K562 (cell line): ENCODE results near the gene ANXA4. TPM values are rescaled to one million over a fixed set of nuclear protein-coding genes. Genes with fewer than 3 reads are reported as not detected.
A peak's percentile ranks its signal among the peaks of the same experiment; 100 is the strongest.

Source experiments
- BHLHE40 ChIP-seq: IDR thresholded peaks from 2 replicates; pipeline ENCODE4 v1.6.1; 2011; ENCODE audit warnings: low read length, improper control_type of control experiment
- FUS ChIP-seq: fragments of 200-400 bp; formaldehyde crosslinking; optimal IDR thresholded peaks from 2 replicates; pipeline ENCODE3; 2017; ENCODE audit warnings: low read depth, low read length
- HNRNPH1 ChIP-seq: fragments of 200-400 bp; formaldehyde crosslinking; optimal IDR thresholded peaks from 2 replicates; pipeline ENCODE3; 2017; ENCODE audit warnings: low read depth, mild to moderate bottlenecking, low read length, moderate library complexity
- JUNB ChIP-seq: fragments of 450-650 bp; formaldehyde crosslinking; conservative IDR thresholded peaks from 2 replicates; pipeline ENCODE4 v1.4.0; 2020; ENCODE audit warnings: mild to moderate bottlenecking
- KLF1 ChIP-seq: fragments of 450-650 bp; IDR thresholded peaks from 2 replicates; pipeline ENCODE4 v1.6.1; 2016; ENCODE audit warnings: missing genetic modification characterization, missing compliant biosample characterization
- MYC ChIP-seq, 2 experiments: fragments of 250-450 bp in 1 of 2; sonication (Bioruptor Pico) in 1 of 2; IDR thresholded peaks; 2 replicates each; pipeline versions ENCODE4 v1.5.1 to v1.6.1; 2012 to 2021; ENCODE audit warnings: low read depth in 2 of 2, borderline replicate concordance in 1 of 2, improper control_type of control experiment in 1 of 2, low read length in 1 of 2, mild to moderate bottlenecking in 1 of 2, moderate library complexity in 1 of 2
- NR2C2 ChIP-seq, 2 experiments: fragments of 200-800 bp in 1 of 2; sonication (Bioruptor generic) in 1 of 2; sonication (generic) in 1 of 2; formaldehyde crosslinking in 1 of 2; IDR thresholded peaks; 2 replicates each; pipeline versions ENCODE4 v1.6.1 to v1.8.0; 2016 to 2022; ENCODE audit warnings: mild to moderate bottlenecking in 1 of 2, missing compliant biosample characterization in 1 of 2, missing genetic modification characterization in 1 of 2, missing genetic modification reagents in 1 of 2
- RFX1 ChIP-seq: fragments of 450-650 bp; IDR thresholded peaks from 2 replicates; pipeline ENCODE4 v1.6.1; 2016; ENCODE audit warnings: mild to moderate bottlenecking, moderate library complexity
- SREBF1 ChIP-seq: fragments of 150-350 bp; IDR thresholded peaks from 2 replicates; pipeline ENCODE4 v1.6.1; 2014; ENCODE audit warnings: antibody characterized with exemption, low read depth, low read length, borderline replicate concordance
- TEAD1 ChIP-seq, 2 experiments: fragments of 450-650 bp in 1 of 2; sonication (generic) in 1 of 2; formaldehyde crosslinking; IDR thresholded peaks; 2 replicates each; pipeline versions ENCODE4 v1.4.0 to v1.8.0; 2020 to 2022; ENCODE audit warnings: mild to moderate bottlenecking in 2 of 2, missing genetic modification reagents in 1 of 2
- ZNF561 ChIP-seq: fragments of 450-650 bp; formaldehyde crosslinking; conservative IDR thresholded peaks from 2 replicates; pipeline ENCODE4 v1.4.0; 2020; ENCODE audit warnings: mild to moderate bottlenecking, moderate library complexity
- ZSCAN32 ChIP-seq: fragments of 450-650 bp; formaldehyde crosslinking; IDR thresholded peaks from 2 replicates; pipeline ENCODE4 v1.4.0; 2020; ENCODE audit warnings: mild to moderate bottlenecking, moderate library complexity
- polyA plus RNA-seq, 8 experiments: library from polyadenylated mRNA; depleted of rRNA in 4 of 8; stranded (reverse) in 5 of 8; unstranded in 3 of 8; fragments of >200 nt; fragmentation: Nextera tagmentation in 2 of 8; fragmentation: Illumina TruSeq in 1 of 8; extraction: Ambion mirVana in 2 of 8; extraction: Trizol in 1 of 8; gene quantifications; 2 replicates each; pipeline versions ENCODE4 v1.2.1 to v1.2.3, GENCODE V29; 2011 to 2014; ENCODE audit warnings: inconsistent platforms in 1 of 8, missing spikeins in 1 of 8
- total RNA-seq, 7 experiments: library from RNA; depleted of rRNA in 6 of 7; stranded (reverse); fragments of >200 nt in 6 of 7; fragmentation: Illumina TruSeq in 2 of 7; extraction: Trizol in 2 of 7; gene quantifications; 2 replicates each; pipeline versions ENCODE4 v1.2.1 to v1.2.3, GENCODE V29; 2011 to 2021; ENCODE audit warnings: low replicate concordance in 1 of 7
- TF ChIP-seq, protein P1 (sequence below): fragments of 450-650 bp; IDR thresholded peaks from 2 replicates; pipeline ENCODE4 v1.6.1; 2017; ENCODE audit warnings: mild to moderate bottlenecking, moderate library complexity
- TF ChIP-seq, protein P2 (sequence below), 2 experiments: fragments of 450-650 bp in 1 of 2; sonication (generic) in 1 of 2; formaldehyde crosslinking; conservative IDR thresholded peaks; 2 replicates each; pipeline versions ENCODE4 v1.4.0 to v1.8.1; 2020 to 2022; ENCODE audit warnings: mild to moderate bottlenecking in 1 of 2, missing genetic modification reagents in 1 of 2
- TF ChIP-seq, protein P3 (sequence below): fragments of 450-650 bp; formaldehyde crosslinking; IDR thresholded peaks from 2 replicates; pipeline ENCODE4 v1.4.0; 2020; ENCODE audit warnings: mild to moderate bottlenecking, moderate library complexity
- TF ChIP-seq, protein P4 (sequence below): fragments of 450-650 bp; IDR thresholded peaks from 2 replicates; pipeline ENCODE4 v1.6.1; 2016; ENCODE audit warnings: borderline replicate concordance
- TF ChIP-seq, protein P5 (sequence below): conservative IDR thresholded peaks from 2 replicates; pipeline ENCODE4 v1.6.1; 2011; ENCODE audit warnings: low read depth, mild to moderate bottlenecking, low read length; ENCODE audit not compliant: control insufficient read depth

Gene ANXA4
- total and polyA plus RNA-seq, 9 of the 15 experiments (the other 6 are each of a cell fraction or from before 2014, with no cell fraction given), result 3.4 to 13.6 (median 11.6) TPM

DNA sequence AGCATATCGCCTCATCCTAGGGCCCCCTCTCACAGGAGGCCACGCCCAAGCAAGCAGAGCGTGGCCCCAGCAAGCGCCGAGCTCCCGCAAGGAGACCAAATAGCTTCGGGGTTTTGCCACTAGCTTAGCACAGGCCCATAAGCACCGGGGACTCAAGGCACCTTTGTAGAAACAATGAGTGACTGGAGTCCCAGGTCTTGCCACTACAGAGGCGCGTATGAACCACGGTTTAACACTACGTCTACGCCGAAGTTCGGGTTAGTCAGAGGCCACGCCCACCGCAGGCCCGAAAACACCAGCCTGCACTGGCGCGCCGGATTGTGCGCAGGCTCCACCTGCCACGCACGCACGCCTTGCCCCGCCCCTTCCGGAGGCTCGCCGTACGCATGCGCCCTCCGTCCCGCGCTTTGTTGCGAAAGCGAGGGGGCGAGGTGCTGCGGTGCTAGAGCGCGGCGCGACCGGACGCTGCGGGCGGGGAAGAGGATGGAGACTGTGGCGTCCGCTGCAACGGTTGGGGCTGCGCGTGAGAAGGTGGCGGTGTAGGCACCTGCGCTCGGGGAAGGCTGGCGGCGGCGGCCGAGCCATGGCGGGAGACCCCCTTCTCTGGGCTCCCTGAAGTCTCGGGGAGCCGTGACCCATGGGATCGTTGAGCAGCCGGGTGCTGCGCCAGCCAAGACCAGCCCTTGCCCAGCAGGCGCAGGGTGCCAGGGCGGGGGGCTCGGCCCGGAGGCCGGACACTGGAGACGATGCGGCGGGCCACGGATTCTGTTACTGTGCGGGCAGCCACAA lies 87.5 kb downstream of the ANXA4 start, which contains the start of gene GMCL1 (continued):
- peak; percentile 79 for TF ChIP-seq FUS
- TF ChIP-seq, protein P1, sequence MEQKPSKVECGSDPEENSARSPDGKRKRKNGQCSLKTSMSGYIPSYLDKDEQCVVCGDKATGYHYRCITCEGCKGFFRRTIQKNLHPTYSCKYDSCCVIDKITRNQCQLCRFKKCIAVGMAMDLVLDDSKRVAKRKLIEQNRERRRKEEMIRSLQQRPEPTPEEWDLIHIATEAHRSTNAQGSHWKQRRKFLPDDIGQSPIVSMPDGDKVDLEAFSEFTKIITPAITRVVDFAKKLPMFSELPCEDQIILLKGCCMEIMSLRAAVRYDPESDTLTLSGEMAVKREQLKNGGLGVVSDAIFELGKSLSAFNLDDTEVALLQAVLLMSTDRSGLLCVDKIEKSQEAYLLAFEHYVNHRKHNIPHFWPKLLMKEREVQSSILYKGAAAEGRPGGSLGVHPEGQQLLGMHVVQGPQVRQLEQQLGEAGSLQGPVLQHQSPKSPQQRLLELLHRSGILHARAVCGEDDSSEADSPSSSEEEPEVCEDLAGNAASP, result no peak
- TF ChIP-seq, protein P2, sequence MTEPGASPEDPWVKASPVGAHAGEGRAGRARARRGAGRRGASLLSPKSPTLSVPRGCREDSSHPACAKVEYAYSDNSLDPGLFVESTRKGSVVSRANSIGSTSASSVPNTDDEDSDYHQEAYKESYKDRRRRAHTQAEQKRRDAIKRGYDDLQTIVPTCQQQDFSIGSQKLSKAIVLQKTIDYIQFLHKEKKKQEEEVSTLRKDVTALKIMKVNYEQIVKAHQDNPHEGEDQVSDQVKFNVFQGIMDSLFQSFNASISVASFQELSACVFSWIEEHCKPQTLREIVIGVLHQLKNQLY (CRISPR knock-in tag; conservative IDR thresholded peaks at IDR 0.05), result no peak
- no peak for TF ChIP-seq RFX1
- TF ChIP-seq KLF1 (tag), result peak; percentile 80; the same call in 1 of the 2 replicates
- TF ChIP-seq ZNF561 (CRISPR knock-in tag), result no peak
- peak; percentile 85 for TF ChIP-seq MYC (IDR thresholded peaks at IDR 0.05; ENCODE audit: low read depth, low read length)
- TF ChIP-seq MYC (CRISPR knock-in tag; IDR thresholded peaks at IDR 0.05; ENCODE audit: borderline replicate concordance, low read depth), result 0 out of 2 replicates have a peak, but pooled peaks have one; percentile 10
- TF ChIP-seq, protein P3, sequence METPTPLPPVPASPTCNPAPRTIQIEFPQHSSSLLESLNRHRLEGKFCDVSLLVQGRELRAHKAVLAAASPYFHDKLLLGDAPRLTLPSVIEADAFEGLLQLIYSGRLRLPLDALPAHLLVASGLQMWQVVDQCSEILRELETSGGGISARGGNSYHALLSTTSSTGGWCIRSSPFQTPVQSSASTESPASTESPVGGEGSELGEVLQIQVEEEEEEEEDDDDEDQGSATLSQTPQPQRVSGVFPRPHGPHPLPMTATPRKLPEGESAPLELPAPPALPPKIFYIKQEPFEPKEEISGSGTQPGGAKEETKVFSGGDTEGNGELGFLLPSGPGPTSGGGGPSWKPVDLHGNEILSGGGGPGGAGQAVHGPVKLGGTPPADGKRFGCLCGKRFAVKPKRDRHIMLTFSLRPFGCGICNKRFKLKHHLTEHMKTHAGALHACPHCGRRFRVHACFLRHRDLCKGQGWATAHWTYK (CRISPR knock-in tag), result 0 out of 2 replicates have a peak, but pooled peaks have one; percentile 65
- peak; percentile 80; the same call in 1 of the 2 replicates for TF ChIP-seq NR2C2 (CRISPR knock-in tag; IDR thresholded peaks at IDR 0.05)
- peak; percentile 70 for TF ChIP-seq NR2C2 (tag; IDR thresholded peaks at IDR 0.05)
- peak; percentile 10 to 20; a peak in 2 of 4 replicates for TF ChIP-seq TEAD1 (CRISPR knock-in tag; IDR thresholded peaks at IDR 0.05)
- TF ChIP-seq HNRNPH1, result no peak
- TF ChIP-seq, protein P4, sequence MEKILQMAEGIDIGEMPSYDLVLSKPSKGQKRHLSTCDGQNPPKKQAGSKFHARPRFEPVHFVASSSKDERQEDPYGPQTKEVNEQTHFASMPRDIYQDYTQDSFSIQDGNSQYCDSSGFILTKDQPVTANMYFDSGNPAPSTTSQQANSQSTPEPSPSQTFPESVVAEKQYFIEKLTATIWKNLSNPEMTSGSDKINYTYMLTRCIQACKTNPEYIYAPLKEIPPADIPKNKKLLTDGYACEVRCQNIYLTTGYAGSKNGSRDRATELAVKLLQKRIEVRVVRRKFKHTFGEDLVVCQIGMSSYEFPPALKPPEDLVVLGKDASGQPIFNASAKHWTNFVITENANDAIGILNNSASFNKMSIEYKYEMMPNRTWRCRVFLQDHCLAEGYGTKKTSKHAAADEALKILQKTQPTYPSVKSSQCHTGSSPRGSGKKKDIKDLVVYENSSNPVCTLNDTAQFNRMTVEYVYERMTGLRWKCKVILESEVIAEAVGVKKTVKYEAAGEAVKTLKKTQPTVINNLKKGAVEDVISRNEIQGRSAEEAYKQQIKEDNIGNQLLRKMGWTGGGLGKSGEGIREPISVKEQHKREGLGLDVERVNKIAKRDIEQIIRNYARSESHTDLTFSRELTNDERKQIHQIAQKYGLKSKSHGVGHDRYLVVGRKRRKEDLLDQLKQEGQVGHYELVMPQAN, result peak; percentile 49
- no peak for TF ChIP-seq JUNB (CRISPR knock-in tag)
- TF ChIP-seq BHLHE40, result peak; percentile 82
- TF ChIP-seq, protein P5, sequence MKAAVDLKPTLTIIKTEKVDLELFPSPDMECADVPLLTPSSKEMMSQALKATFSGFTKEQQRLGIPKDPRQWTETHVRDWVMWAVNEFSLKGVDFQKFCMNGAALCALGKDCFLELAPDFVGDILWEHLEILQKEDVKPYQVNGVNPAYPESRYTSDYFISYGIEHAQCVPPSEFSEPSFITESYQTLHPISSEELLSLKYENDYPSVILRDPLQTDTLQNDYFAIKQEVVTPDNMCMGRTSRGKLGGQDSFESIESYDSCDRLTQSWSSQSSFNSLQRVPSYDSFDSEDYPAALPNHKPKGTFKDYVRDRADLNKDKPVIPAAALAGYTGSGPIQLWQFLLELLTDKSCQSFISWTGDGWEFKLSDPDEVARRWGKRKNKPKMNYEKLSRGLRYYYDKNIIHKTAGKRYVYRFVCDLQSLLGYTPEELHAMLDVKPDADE, result peak; percentile 47; the same call in 1 of the 2 replicates
- no peak for TF ChIP-seq ZSCAN32
- peak; percentile 16; the same call in 1 of the 2 replicates for TF ChIP-seq SREBF1
